GM12892 (cell line): ENCODE data around the gene FNBP1.
"Not testable (repeated sequence)": the region's sequence is repeated elsewhere in the genome, so short reads cannot be mapped to it uniquely, and the experiment has no call there.

Experiments
- DNase-seq: peaks from one replicate; pipeline ENCODE4 v3.0.0; 2011; ENCODE audit not compliant: insufficient read length
- FAIRE-seq: peaks from 2 replicates; lab custom pipeline; 2011; peaks lifted over from hg19 to GRCh38; lab: Jason Lieb, UNC
- POLR2A ChIP-seq: IDR thresholded peaks from 2 replicates; pipeline ENCODE4 v1.6.1; 2011; ENCODE audit warnings: low read depth, low read length, control low read depth
- POLR2AphosphoS5 ChIP-seq: IDR thresholded peaks from 2 replicates; pipeline ENCODE4 v1.6.1; 2011; ENCODE audit warnings: low read depth, low read length, control low read depth
- TAF1 ChIP-seq: IDR thresholded peaks from 2 replicates; pipeline ENCODE4 v1.6.1; 2011; ENCODE audit warnings: low read depth, mild to moderate bottlenecking, control low read depth, low read length, borderline replicate concordance

FNBP1 gene

DNA sequence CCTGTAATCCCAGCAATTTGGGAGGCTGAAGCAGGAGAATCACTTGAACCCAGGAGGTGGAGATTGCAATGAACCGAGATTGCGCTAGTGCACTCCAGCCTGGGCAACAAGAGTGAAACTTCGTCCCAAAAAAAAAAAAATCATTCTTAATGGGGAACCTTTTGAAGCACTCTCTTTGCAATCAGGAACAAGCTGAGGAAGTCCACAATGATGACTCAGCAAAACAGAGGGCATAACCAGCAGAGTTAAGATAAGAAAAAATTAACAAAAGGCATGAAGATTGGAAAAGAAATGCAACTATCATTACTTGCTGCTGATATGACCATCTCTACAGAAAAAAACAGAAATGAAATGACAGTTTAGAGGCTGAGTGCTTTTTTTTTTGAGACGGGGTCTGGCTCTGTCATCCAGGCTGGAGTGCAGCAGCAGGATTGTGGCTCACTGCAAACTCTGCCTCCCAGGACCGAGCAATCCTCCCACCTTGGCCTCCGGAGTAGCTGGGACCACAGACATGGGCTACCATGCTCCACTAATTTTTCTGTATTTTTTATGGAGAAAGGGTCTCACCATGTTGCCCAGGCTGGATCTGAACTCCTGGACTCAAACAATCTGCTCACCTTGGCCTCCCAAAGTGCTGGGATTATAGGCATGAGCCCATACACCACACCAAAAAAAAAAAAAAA, 88.0 kb downstream of the FNBP1 start:
- TF ChIP-seq POLR2A (no peak), TAF1 (no peak), POLR2AphosphoS5 (no peak; the same call in 1 of the 2 replicates)
- DNase-seq (no peak), FAIRE-seq (no peak)

DNA sequence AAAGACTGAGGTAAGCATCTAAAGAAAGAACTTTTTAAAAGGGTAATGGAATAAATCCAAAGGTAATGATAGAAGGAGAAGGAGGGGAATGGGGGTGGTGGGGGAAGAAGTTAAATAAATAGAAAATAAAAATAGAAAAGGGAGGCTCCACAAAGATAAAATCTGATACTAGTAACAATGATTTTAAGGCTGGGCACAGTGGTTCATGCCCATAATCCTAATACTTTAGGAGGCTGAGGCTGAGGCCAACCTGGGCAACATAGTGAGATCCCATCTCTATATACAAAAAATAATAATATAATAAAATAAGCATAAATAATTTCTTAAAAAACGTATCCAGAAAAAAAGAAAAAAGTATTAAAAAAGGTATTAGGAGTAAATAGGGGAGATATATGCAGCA, 89.3 kb downstream of the FNBP1 start:
- DNase-seq (no peak), FAIRE-seq (no peak)
- TF ChIP-seq POLR2AphosphoS5: no peak
- no peak for TF ChIP-seq POLR2A
- no peak for TF ChIP-seq TAF1

DNA sequence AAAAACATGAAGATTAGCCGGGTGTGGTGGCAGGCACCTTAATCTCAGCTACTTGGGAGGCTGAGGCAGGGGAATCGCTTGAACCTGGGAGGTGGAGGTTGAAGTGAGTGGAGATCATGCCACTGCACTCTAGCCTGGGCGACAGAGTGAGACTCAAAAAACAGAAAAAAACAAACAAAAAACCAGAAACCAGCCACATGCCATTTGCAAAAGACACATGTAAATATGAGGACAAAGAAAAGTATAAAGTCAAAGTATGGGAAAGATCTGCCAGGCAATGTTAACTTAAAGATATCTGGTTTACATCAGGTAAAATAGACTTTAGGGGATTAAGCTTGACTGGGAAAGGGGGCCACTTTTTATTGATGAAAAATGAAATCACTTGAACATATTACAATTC, 90.7 kb downstream of the FNBP1 start:
- DNase-seq (no peak), FAIRE-seq (no peak)
- TF ChIP-seq POLR2AphosphoS5 (no peak), TAF1 (no peak), POLR2A (no peak)

DNA sequence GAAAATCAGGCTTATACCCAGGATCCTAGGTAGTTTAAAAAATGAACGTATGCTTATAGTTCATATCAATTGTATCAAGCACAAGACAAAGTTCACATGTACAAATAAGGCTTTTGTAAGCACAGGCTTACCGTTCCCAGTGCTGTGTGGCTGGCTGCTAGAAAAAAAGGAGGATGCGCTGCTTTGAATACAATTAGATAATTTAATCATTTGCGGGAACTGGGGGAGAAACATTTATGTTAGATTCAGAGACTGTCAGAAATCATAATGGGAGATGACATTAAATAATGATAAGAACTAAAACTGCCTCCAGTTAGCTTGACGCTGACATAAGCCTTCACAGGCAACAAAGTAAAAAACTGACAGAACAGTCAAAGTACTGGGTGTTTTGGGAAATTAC, 93.2 kb downstream of the FNBP1 start:
- no peak for FAIRE-seq
- no peak for TF ChIP-seq TAF1
- TF ChIP-seq POLR2AphosphoS5: no peak
- no peak; the same call in 1 of the 2 replicates for TF ChIP-seq POLR2A

DNA sequence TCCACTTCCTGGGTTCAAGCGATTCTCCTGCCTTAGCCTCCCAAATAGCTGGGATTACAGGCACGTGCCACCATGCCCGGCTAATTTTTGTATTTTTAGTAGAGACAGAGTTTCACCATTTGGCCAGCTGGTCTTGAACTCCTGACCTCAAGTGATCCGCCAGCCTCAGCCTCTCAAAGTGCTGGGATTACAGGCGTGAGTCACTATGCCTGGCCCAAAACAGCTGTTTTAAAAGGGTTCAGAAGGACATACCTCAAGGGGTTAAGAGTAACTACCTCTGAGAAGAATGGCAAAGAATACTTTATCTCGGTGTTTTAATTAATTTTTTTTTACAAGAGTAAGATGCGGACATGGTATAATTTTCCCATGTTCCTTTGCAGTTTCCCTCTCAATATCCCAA, 94.4 kb downstream of the FNBP1 start:
- not testable (repeated sequence) for DNase-seq, FAIRE-seq

More for the DNA sequence above, 93.2 kb downstream of the FNBP1 start:
- DNase-seq: no peak

DNA sequence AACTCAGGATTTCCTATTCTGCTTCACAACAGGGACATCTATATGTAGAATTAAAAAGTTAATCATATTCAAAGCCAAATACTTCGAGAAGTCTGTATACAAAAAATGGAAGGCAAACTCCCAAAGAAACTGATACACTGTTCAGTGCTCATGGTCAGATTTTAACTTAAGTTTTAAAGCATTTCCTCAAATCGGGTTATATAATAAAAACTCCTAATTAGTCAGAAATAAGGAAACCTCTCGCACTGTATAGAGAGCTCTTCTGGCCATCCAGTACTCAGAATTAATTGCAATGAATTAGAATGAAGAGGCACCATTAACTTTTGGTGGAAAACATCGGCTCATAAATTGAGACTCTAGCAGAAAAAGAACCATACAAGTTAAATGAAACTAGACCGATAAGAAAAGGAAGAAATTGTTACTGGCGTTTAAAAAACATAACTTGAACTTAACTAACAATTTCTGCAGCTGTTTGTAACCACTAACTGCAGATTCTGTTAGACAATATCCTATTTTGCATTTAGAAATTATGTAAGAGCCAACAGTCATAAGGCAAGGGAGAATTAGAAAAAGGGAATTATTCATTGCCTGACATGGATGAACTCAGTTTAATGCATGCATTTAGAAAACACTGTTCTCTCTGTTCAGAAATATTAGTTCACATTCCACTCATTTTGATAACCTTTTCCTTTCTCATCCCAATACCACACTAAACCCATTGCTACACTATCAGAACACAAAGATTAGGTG, 96.6 kb downstream of the FNBP1 start:
- FAIRE-seq: no peak
- TF ChIP-seq TAF1 (no peak), POLR2AphosphoS5 (no peak), POLR2A (no peak)

DNA sequence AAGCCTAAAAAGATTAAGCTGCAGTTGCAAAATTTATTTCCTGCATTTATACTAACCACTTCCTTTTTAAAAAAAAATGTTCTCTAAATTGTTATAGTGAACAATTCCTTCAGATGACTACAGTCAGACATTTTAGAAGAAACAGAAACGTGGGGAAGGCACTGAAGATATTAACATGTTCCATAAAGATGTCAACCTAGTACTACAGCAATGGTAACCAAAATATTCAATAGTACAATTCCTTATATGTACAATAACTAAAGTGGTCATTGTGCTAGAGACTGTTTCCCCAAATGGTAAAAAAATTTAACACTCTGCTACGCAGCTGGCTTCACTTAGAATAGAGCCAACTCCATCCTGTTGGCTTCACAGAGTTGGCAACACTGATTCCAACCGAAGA, 97.7 kb downstream of the FNBP1 start:
- DNase-seq (no peak), FAIRE-seq (no peak)
- TF ChIP-seq POLR2A: no peak

More for the DNA sequence above, 96.6 kb downstream of the FNBP1 start:
- DNase-seq: no peak

DNA sequence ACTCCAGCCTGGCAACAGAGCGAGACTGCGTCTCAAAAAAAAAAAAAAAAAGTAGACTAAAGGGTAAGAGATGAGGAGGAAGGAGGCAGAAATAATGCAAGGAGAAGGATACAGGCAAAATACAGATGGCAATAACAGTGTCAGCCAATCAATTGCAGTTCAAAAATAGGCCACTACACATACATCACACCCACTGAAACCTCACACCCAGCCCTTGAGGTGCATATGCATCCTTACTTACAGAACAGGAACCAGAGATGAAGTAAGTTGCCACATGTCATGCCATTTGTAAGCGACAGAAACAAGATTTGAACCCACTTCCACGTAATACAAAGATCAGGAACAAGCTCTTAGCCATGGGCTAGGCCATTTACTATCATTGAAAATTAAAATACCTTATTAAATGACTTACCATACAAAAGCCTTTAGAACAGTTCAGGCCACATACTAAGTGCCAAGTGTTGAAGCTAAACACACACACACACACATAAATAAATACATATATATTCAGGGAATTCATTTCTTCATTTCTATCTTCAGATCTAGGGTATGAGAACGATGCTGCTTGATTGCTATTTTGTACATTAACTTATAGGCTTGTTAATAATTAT, 98.4 kb downstream of the FNBP1 start:
- FAIRE-seq (no peak), DNase-seq (no peak)
- TF ChIP-seq POLR2AphosphoS5: no peak; the same call in 1 of the 2 replicates

DNA sequence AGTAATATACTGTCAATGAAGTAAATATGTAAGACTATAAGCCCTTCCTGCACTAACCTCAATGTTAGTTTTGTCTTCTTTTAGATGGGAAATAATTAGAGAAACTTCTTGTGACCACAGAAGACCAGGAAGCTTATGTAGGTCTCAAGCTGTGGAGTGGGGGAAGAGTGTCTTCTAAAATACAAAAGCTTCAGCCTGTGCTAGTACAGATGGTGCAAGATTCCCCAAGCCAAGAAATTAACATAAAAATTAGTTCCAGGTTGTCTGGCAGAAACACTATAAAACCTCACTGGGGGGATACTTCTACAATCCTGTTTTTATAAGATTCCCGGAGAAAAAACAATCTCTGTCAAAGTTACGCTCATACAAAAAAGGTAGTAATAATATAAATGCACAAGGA, 103.6 kb downstream of the FNBP1 start:
- DNase-seq (no peak), FAIRE-seq (no peak)
- TF ChIP-seq TAF1: no peak
- TF ChIP-seq POLR2A: no peak
- TF ChIP-seq POLR2AphosphoS5: no peak

DNA sequence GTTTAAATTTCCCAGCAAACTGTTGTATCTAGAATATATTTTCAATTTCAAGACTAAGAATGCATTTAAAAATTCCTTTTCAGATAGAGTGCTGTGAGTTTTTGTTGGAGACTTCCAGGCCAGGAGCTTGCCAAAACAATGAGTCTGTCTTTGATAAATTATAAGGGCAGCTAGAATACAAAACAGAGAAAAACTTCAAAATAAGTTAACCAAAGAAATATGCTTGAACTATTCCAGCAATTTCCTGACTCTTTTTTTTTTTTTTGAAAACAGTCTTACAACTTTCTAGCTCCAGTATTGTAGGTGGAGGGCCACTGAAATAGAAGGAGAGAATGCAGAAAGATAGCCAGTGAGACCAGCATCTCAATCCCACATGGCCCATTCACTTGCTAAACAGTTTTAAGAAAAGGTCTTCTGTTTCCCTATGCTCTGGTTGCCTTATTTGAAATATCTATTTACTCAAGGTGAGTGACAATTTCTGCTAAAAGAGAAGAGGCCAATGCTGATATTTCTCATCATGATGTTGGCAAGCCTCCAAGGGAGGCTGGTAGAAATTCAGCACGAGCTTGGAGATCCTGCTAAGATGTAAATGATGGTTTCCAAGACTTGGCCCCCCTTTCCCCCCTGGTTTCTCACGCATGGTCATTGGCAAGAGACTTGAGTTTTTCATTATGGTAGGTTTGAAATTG, 104.6 kb downstream of the FNBP1 start:
- no peak for TF ChIP-seq POLR2A
- TF ChIP-seq TAF1: no peak
- no peak for TF ChIP-seq POLR2AphosphoS5
- DNase-seq (no peak), FAIRE-seq (no peak)

DNA sequence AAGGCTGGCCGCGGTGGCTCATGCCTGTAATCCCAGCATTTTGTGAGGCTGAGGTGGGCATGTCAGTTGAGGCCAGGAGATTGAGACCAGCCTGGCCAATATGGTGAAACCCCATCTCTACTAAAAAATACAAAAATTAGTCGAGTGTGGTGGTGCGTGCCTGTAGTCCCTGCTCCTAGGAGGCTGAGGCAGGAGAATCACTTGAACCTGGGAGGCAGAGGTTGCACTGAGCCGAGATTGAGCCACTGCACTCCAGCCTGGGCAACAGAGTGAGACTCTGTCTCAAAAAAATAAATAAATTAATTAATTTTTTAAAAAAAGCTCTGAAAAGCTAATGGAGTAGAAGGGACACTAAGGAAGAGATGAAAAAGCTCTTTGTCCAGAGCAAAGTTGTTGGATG, 105.1 kb downstream of the FNBP1 start:
- not testable (repeated sequence) for DNase-seq, FAIRE-seq

DNA sequence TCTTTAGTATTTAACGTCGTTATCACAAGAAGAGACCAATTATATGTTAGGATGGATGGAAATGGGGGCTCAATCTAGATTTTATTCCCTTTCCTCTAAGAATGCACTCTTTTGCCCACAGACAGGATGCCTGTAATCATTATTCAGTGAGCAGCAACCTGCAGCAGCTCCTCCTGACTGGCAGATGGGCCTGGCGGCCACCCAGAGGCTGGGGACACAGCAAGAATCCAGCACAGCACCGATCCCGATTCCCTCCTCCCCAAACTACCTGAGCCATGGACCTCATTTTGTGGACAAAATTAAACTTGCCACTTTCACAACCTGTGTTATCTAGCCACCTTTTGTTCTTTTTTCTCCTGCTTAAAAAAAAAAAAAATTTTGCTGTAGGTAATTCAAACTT, 106.8 kb downstream of the FNBP1 start:
- DNase-seq: no peak
- no peak for FAIRE-seq
- TF ChIP-seq POLR2AphosphoS5 (no peak), TAF1 (no peak), POLR2A (no peak; the same call in 1 of the 2 replicates)
